HG03196 (cell line): Measurements from ENCODE around the gene SCN10A.

Experiments used
- ATAC-seq: cut with Tn5 transposase; IDR thresholded peaks from one replicate; pipeline ENCODE4 v1.9.1; 2021; ENCODE audit not compliant: unreplicated experiment

Gene SCN10A

DNA sequence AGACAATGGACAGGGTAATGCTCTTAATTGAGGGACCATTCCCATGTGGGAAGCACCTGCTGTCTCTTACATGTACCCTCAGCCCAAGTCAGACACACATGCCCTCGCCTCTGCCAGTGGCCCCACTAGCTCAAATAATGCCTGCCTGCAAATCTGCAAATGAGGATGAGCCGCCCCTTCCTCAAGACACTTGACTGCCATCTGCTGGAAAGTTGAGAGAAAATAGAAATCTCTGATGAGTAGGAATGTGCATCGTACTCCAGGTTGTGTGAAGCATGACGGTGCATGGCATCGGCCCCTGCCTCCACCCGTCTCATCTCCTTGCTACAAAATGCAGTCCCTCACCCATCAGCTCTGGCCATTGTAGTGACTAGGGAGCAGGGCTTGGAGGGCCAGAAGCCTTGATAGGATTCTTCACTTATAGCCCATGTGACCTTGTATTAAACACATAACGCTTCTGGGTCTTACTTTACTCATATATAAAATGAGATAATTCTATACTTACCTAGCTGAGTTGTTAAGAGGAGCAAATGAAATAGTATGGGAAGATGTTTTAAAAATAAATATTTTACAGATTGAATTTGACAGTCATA is 160.2 kb downstream of the SCN10A start:
- no peak for ATAC-seq

- no peak for ATAC-seq
Measured at GRCh38 chr3:38653685-38654537, 162.1 kb downstream of the SCN10A start.

- no peak for ATAC-seq
Measured at GRCh38 chr3:38652934-38653333, 163.1 kb downstream of the SCN10A start.

- ATAC-seq, result peak; percentile 50
Measured at GRCh38 chr3:38651153-38651789, 164.7 kb downstream of the SCN10A start.

GRCh38 chr3:38650248-38650951 is 165.6 kb downstream of the SCN10A start:
- no peak for ATAC-seq

- ATAC-seq, result no peak
Measured at GRCh38 chr3:38649500-38650247, 166.3 kb downstream of the SCN10A start, which contains the start of gene SCN5A. SCN5A (minus strand) TSS chr3:38649687; CDS start chr3:38633307, 16,380 bp downstream.

DNA sequence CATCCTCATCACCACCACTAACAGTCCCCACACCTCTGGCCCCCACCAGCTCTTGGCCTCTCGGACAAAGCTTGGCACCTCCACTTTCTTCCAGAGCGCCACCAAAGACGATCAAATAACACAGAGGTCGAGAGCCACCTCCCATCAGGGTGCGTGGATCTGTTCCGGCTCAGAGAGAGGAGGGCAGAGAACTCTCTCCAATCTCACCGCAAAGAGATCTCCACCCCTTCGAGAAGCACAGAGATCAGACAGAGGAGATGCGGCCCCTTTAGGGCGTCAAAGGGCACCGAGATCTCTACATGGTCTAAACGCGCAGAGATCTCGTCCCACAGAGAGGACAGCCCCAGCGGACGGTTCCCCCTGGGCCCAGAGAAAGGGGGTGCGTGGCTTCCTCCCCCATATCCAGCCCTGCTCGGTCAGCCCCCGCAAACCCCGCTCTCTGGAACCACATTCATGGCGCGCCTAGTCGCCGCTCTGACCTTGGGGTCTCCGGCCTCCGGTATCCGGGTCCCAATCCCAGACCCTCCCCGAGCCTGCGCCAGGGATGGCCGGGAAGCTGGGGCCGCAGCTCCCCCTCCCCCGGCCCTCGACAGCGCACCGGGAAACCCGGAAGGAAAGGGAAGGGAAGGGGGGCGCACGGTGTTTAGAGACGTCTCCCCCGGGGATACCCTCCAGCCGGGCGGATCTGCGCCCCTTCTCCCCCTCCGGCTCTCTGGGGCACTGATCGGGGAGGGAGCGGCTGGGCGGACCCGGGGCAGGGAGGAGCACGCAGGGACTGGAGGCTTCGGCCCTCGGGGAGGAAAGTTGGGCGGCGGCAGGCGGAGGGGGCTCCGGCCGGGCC is 167.1 kb downstream of the SCN10A start:
- ATAC-seq, result no peak

GRCh38 chr3:38648024-38648658 is 167.9 kb downstream of the SCN10A start:
- no peak for ATAC-seq

GRCh38 chr3:38647217-38647970 is 168.6 kb downstream of the SCN10A start:
- ATAC-seq, result no peak
